Measurements from ENCODE around the gene CPO.

Gene CPO

DNA sequence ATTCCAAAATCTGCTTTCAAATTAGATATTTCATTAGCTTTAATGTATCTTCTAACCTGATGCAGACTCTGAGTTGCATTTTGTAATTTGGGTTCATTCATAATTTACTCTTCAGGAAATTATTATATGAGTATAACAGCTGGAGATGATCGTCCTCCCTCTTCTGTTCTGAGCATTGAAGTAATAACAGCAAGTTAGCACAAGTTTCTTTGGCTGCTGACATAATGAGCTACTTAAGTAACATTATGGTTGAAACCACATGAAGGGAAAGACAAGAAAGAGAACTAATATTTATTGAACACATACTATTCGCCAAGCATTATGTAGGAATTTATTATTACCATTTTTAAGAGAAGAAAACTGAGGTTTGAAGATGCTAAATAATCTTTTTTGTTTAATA lies 75.1 kb downstream of the CPO start:
- no peak for DNase-seq (ENCODE audit: low read depth in 2 of 2)

DNA sequence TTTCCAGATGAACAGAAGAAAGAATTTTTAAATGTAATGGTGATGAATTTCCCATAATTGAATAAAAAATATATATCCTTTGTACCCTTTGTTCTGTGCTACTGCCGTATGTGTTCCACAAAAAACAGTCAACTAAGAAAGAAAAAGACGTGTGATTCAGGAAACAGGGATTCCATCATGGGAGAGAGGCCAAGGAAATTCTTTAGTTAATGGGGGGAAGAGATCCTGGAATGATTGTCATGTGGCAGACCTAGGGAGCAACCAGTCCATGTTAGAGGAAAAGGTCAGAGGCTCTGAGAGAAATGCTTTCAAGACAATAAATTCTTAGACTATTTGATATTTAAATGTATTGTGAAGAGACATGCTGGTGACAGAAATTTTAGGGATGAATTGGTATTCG lies 76.6 kb downstream of the CPO start:
- DNase-seq (ENCODE audit: low read depth in 2 of 2): no peak
